GM23338 (cell line): ENCODE measurements around the gene SYNPO2. TPM values are rescaled to one million over a fixed set of nuclear protein-coding genes. Genes with fewer than 3 reads are reported as not detected.

Experiments used
- ATAC-seq: fragments of 200-7000 bp; cut with Tn5 transposase; 3 replicates; pipeline ENCODE4 v1.9.1; 2020
- DNase-seq: peaks from one replicate; pipeline ENCODE4 v3.0.0-alpha.2; 2015; ENCODE audit warnings: low spot score
- H2AFZ ChIP-seq: fragments of 200-600 bp; sonication (generic); 2 replicates; pipeline ENCODE4 v1.8.0; 2016; ENCODE audit warnings: antibody characterized with exemption, mild to moderate bottlenecking, moderate library complexity
- H3F3A ChIP-seq: fragments of 200-600 bp; sonication (generic); replicated peaks from 2 replicates; pipeline ENCODE4 v1.8.0; 2017; ENCODE audit warnings: antibody characterized with exemption, mixed run types, low read depth
- H3K27ac ChIP-seq: fragments of 200-600 bp; sonication (generic); 2 replicates; pipeline ENCODE4 v1.6.1; 2016; ENCODE audit warnings: low read depth
- H3K27me3 ChIP-seq: fragments of 200-600 bp; sonication (generic); 2 replicates; pipeline ENCODE4 v1.8.0; 2016; ENCODE audit warnings: mild to moderate bottlenecking, mixed run types, moderate library complexity; ENCODE audit not compliant: insufficient read depth
- H3K36me3 ChIP-seq: fragments of 200-600 bp; sonication (generic); 2 replicates; pipeline ENCODE4 v1.8.0; 2016; ENCODE audit warnings: mild to moderate bottlenecking; ENCODE audit not compliant: insufficient read depth
- H3K4me1 ChIP-seq: fragments of 200-600 bp; sonication (generic); 2 replicates; pipeline ENCODE4 v1.8.0; 2016; ENCODE audit warnings: mild to moderate bottlenecking, moderate library complexity; ENCODE audit not compliant: insufficient read depth
- H3K4me2 ChIP-seq: fragments of 200-600 bp; sonication (generic); 2 replicates; pipeline ENCODE4 v1.7.1; 2017; ENCODE audit warnings: mixed run types
- H3K4me3 ChIP-seq: fragments of 200-600 bp; sonication (generic); 2 replicates; pipeline ENCODE4 v1.6.1; 2016; ENCODE audit warnings: mixed run types
- H3K79me2 ChIP-seq: fragments of 200-600 bp; sonication (generic); replicated peaks from 2 replicates; pipeline ENCODE4 v1.8.0; 2017; ENCODE audit warnings: mild to moderate bottlenecking; ENCODE audit not compliant: insufficient read depth
- H3K9me2 ChIP-seq: fragments of 200-600 bp; sonication (generic); 2 replicates; pipeline ENCODE4 v1.8.0; 2017; ENCODE audit not compliant: insufficient read depth
- H4K20me1 ChIP-seq: fragments of 200-600 bp; sonication (generic); replicated peaks from 2 replicates; pipeline ENCODE4 v1.8.0; 2017; ENCODE audit warnings: mild to moderate bottlenecking; ENCODE audit not compliant: insufficient read depth
- H3K27ac Mint-ChIP-seq: 2 replicates; pipeline ENCODE4 v1.8.0; 2020; ENCODE audit warnings: inconsistent platforms, mild to moderate bottlenecking, moderate library complexity, mixed read lengths
- H3K27me3 Mint-ChIP-seq: 3 replicates; pipeline ENCODE4 v1.8.0; 2022; ENCODE audit warnings: low read depth, mild to moderate bottlenecking, moderate library complexity, mixed read lengths, inconsistent platforms; ENCODE audit not compliant: insufficient read depth, poor library complexity
- H3K36me3 Mint-ChIP-seq: 3 replicates; pipeline ENCODE4 v1.8.0; 2021; ENCODE audit warnings: low read depth, mild to moderate bottlenecking, inconsistent platforms, moderate library complexity, mixed read lengths
- H3K4me1 Mint-ChIP-seq: 3 replicates; pipeline ENCODE4 v1.8.0; 2020; ENCODE audit warnings: mild to moderate bottlenecking, inconsistent platforms, mixed read lengths
- H3K4me3 Mint-ChIP-seq: 3 replicates; pipeline ENCODE4 v1.8.0; 2021; ENCODE audit warnings: moderate library complexity, mild to moderate bottlenecking, inconsistent platforms, mixed read lengths
- H3K9me3 Mint-ChIP-seq: 3 replicates; pipeline ENCODE4 v1.8.0; 2020; ENCODE audit warnings: moderate library complexity, mild to moderate bottlenecking, inconsistent platforms, mixed read lengths
- CREB1 ChIP-seq: fragments of 250-450 bp; sonication (Bioruptor Pico); IDR thresholded peaks from 2 replicates; pipeline ENCODE4 v1.5.0; 2020; ENCODE audit warnings: low read depth, mild to moderate bottlenecking, moderate library complexity
- EZH2phosphoT487 ChIP-seq: fragments of 200-600 bp; sonication (generic); IDR thresholded peaks from one replicate; pipeline ENCODE4 v1.8.1; 2018; ENCODE audit warnings: antibody characterized with exemption; ENCODE audit not compliant: unreplicated experiment
- JUNB ChIP-seq: IDR thresholded peaks from one replicate; pipeline ENCODE4 v1.6.1; 2016; ENCODE audit warnings: antibody characterized with exemption; ENCODE audit not compliant: unreplicated experiment
- NANOG ChIP-seq: IDR thresholded peaks from 2 replicates; pipeline ENCODE4 v1.6.1; 2016; ENCODE audit warnings: antibody characterized with exemption, borderline replicate concordance
- POLR2AphosphoS5 ChIP-seq: IDR thresholded peaks from 2 replicates; pipeline ENCODE4 v1.6.1; 2016; ENCODE audit warnings: antibody characterized with exemption, low read depth
- STAT1 ChIP-seq: IDR thresholded peaks from one replicate; pipeline ENCODE4 v1.6.1; 2016; ENCODE audit warnings: antibody characterized with exemption; ENCODE audit not compliant: unreplicated experiment
- polyA plus RNA-seq: library from polyadenylated mRNA; unstranded; fragments of >200 nt; fragmentation: Nextera tagmentation; extraction: Ambion mirVana; gene quantifications from 2 replicates; pipeline ENCODE4 v1.2.1, GENCODE V29; 2016
- total RNA-seq: library from RNA; depleted of rRNA; stranded (reverse); fragments of >200 nt; shearing (Covaris generic); gene quantifications from 2 replicates; pipeline ENCODE4 v1.2.3, GENCODE V29; 2014
- TF ChIP-seq, protein P1 (sequence below): IDR thresholded peaks from 2 replicates; pipeline ENCODE4 v1.6.1; 2016; ENCODE audit warnings: antibody characterized with exemption
- TF ChIP-seq, protein P2 (sequence below): fragments of 250-450 bp; sonication (Bioruptor Pico); IDR thresholded peaks from 2 replicates; pipeline ENCODE4 v1.5.0; 2020; ENCODE audit warnings: mild to moderate bottlenecking, moderate library complexity
- TF ChIP-seq, protein P3 (sequence below), 2 experiments: fragments of 200-600 bp in 1 of 2; sonication (generic) in 1 of 2; conservative IDR thresholded peaks; 2 replicates each; pipeline versions ENCODE4 v1.5.1 to v1.6.1; 2016 to 2017; ENCODE audit warnings: antibody characterized with exemption in 2 of 2, low read depth in 2 of 2, mild to moderate bottlenecking in 2 of 2, moderate library complexity in 1 of 2

The SYNPO2 gene
- total and polyA plus RNA-seq, 2 experiments from 2014 or later, result 2.1 to 3.4 TPM

DNA sequence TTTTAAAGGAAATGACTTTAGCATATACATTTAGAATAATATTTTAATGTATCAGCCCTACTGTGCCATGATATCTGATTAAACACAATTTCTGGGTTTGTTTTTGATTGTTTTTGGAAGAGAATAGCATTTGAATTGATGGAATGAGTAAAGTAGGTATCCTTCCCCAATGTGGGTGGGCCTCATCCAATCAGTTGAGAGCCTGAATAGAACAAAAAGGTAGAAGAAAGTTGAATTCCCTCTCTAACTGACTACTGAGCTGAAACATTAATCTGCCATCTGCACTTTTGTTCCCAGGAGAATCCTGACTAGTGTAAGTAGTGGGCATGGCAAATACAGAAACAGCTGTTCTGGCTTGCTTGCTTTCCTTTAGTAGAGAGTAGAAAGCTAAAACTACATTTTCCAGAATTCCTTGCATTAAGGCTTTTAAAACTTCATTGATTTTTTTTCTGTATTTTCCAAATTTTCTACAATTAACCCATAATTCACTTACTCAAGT is 43.1 kb upstream of the SYNPO2 start:
- Histone ChIP-seq H3K27ac (no peak overlapping the region), H3K4me3 (no peak overlapping the region), H3K4me2 (no peak overlapping the region), H3F3A (no peaks in the 10 kb centered on the region), H3K4me1 (peaks cover 47% of the 10 kb centered on the region), H2AFZ (no peak overlapping the region), H3K79me2 (no peaks in the 10 kb centered on the region), H3K36me3 (no peaks in the 10 kb centered on the region), H3K9me2 (no peaks in the 10 kb centered on the region), H3K27me3 (no peaks in the 10 kb centered on the region), H4K20me1 (no peaks in the 10 kb centered on the region)
- TF ChIP-seq STAT1, result no peak
- no peak for TF ChIP-seq CREB1 (CRISPR knock-in tag)
- TF ChIP-seq, protein P1, sequence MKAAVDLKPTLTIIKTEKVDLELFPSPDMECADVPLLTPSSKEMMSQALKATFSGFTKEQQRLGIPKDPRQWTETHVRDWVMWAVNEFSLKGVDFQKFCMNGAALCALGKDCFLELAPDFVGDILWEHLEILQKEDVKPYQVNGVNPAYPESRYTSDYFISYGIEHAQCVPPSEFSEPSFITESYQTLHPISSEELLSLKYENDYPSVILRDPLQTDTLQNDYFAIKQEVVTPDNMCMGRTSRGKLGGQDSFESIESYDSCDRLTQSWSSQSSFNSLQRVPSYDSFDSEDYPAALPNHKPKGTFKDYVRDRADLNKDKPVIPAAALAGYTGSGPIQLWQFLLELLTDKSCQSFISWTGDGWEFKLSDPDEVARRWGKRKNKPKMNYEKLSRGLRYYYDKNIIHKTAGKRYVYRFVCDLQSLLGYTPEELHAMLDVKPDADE, result no peak
- no peak for TF ChIP-seq NANOG
- no peak for TF ChIP-seq JUNB
- TF ChIP-seq EZH2phosphoT487, result no peak
- TF ChIP-seq, protein P2, sequence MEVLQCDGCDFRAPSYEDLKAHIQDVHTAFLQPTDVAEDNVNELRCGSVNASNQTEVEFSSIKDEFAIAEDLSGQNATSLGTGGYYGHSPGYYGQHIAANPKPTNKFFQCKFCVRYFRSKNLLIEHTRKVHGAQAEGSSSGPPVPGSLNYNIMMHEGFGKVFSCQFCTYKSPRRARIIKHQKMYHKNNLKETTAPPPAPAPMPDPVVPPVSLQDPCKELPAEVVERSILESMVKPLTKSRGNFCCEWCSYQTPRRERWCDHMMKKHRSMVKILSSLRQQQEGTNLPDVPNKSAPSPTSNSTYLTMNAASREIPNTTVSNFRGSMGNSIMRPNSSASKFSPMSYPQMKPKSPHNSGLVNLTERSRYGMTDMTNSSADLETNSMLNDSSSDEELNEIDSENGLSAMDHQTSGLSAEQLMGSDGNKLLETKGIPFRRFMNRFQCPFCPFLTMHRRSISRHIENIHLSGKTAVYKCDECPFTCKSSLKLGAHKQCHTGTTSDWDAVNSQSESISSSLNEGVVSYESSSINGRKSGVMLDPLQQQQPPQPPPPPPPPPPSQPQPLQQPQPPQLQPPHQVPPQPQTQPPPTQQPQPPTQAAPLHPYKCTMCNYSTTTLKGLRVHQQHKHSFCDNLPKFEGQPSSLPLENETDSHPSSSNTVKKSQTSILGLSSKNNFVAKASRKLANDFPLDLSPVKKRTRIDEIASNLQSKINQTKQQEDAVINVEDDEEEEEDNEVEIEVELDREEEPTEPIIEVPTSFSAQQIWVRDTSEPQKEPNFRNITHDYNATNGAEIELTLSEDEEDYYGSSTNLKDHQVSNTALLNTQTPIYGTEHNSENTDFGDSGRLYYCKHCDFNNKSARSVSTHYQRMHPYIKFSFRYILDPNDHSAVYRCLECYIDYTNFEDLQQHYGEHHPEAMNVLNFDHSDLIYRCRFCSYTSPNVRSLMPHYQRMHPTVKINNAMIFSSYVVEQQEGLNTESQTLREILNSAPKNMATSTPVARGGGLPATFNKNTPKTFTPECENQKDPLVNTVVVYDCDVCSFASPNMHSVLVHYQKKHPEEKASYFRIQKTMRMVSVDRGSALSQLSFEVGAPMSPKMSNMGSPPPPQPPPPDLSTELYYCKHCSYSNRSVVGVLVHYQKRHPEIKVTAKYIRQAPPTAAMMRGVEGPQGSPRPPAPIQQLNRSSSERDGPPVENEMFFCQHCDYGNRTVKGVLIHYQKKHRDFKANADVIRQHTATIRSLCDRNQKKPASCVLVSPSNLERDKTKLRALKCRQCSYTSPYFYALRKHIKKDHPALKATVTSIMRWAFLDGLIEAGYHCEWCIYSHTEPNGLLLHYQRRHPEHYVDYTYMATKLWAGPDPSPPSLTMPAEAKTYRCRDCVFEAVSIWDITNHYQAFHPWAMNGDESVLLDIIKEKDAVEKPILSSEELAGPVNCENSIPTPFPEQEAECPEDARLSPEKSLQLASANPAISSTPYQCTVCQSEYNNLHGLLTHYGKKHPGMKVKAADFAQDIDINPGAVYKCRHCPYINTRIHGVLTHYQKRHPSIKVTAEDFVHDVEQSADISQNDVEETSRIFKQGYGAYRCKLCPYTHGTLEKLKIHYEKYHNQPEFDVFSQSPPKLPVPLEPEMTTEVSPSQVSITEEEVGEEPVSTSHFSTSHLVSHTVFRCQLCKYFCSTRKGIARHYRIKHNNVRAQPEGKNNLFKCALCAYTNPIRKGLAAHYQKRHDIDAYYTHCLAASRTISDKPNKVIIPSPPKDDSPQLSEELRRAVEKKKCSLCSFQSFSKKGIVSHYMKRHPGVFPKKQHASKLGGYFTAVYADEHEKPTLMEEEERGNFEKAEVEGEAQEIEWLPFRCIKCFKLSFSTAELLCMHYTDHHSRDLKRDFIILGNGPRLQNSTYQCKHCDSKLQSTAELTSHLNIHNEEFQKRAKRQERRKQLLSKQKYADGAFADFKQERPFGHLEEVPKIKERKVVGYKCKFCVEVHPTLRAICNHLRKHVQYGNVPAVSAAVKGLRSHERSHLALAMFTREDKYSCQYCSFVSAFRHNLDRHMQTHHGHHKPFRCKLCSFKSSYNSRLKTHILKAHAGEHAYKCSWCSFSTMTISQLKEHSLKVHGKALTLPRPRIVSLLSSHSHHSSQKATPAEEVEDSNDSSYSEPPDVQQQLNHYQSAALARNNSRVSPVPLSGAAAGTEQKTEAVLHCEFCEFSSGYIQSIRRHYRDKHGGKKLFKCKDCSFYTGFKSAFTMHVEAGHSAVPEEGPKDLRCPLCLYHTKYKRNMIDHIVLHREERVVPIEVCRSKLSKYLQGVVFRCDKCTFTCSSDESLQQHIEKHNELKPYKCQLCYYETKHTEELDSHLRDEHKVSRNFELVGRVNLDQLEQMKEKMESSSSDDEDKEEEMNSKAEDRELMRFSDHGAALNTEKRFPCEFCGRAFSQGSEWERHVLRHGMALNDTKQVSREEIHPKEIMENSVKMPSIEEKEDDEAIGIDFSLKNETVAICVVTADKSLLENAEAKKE (CRISPR knock-in tag), result no peak
- TF ChIP-seq, protein P3, sequence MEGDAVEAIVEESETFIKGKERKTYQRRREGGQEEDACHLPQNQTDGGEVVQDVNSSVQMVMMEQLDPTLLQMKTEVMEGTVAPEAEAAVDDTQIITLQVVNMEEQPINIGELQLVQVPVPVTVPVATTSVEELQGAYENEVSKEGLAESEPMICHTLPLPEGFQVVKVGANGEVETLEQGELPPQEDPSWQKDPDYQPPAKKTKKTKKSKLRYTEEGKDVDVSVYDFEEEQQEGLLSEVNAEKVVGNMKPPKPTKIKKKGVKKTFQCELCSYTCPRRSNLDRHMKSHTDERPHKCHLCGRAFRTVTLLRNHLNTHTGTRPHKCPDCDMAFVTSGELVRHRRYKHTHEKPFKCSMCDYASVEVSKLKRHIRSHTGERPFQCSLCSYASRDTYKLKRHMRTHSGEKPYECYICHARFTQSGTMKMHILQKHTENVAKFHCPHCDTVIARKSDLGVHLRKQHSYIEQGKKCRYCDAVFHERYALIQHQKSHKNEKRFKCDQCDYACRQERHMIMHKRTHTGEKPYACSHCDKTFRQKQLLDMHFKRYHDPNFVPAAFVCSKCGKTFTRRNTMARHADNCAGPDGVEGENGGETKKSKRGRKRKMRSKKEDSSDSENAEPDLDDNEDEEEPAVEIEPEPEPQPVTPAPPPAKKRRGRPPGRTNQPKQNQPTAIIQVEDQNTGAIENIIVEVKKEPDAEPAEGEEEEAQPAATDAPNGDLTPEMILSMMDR (conservative IDR thresholded peaks at IDR 0.05; ENCODE audit: low read depth in 2 of 2), result no peak
- TF ChIP-seq POLR2AphosphoS5, result no peak
- H3K27me3 Mint-ChIP-seq, result peaks cover 2% of the 10 kb centered on the region
- no peak overlapping the region for H3K4me3 Mint-ChIP-seq
- H3K9me3 Mint-ChIP-seq, result no peaks in the 10 kb centered on the region
- DNase-seq, result no peak
- no peaks in the 10 kb centered on the region for H3K36me3 Mint-ChIP-seq
- H3K4me1 Mint-ChIP-seq, result peaks cover 51% of the 10 kb centered on the region
- ATAC-seq, result no peak
- no peak overlapping the region for H3K27ac Mint-ChIP-seq
